ENCODE results near the gene CYP1B1.

GRCh38 chr2:38074764-38075506, 1.0 kb downstream of the CYP1B1 start:
- TF ChIP-seq EZH2phosphoT487 (IDR thresholded peaks at IDR 0.05; ENCODE audit: insufficient read depth, low read depth) = no peak
- TF ChIP-seq EZH2 (IDR thresholded peaks at IDR 0.05; ENCODE audit: insufficient read depth, poor library complexity, severe bottlenecking) = no peak
